Activated CD8-positive, alpha-beta T cell treated with anti-CD3 and anti-CD28 coated beads for 36 hours (primary cell): ENCODE measurements around the gene BAIAP2L2. TPM values are rescaled to one million over a fixed set of nuclear protein-coding genes. Genes with fewer than 3 reads are reported as not detected.

ENCODE experiments used
- ATAC-seq: fragments of 200-7000 bp; cut with Tn5 transposase; one replicate; pipeline ENCODE4 v1.10.0; 2021; ENCODE audit warnings: mild to moderate bottlenecking, moderate library complexity
- CTCF ChIA-PET: fragments of 350-600 bp; sonication (Branson Sonifier 250); formaldehyde crosslinking; loops from one replicate; lab custom pipeline; 2021; ENCODE audit warnings: antibody characterized with exemption; lab: Charles Lee
- POLR2A ChIA-PET: fragments of 350-600 bp; sonication (Branson Sonifier 250); formaldehyde crosslinking; loops from one replicate; lab custom pipeline; 2021; ENCODE audit warnings: antibody characterized with exemption; lab: Charles Lee
- DNase-seq: peaks from one replicate; pipeline ENCODE4 v3.0.0-alpha.2; 2020
- H3K27ac Mint-ChIP-seq: one replicate; pipeline ENCODE4 v1.8.0; 2021; ENCODE audit warnings: mild to moderate bottlenecking, mixed read lengths
- H3K27me3 Mint-ChIP-seq: one replicate; pipeline ENCODE4 v1.8.0; 2021; ENCODE audit warnings: mixed read lengths
- H3K36me3 Mint-ChIP-seq: one replicate; pipeline ENCODE4 v1.8.0; 2021; ENCODE audit warnings: low read depth, mixed read lengths
- H3K4me1 Mint-ChIP-seq: one replicate; pipeline ENCODE4 v1.8.0; 2021; ENCODE audit warnings: low read depth, mixed read lengths
- H3K4me3 Mint-ChIP-seq: one replicate; pipeline ENCODE4 v1.8.0; 2021; ENCODE audit warnings: mild to moderate bottlenecking, moderate library complexity, mixed read lengths
- H3K9me3 Mint-ChIP-seq: one replicate; pipeline ENCODE4 v1.8.0; 2021; ENCODE audit warnings: mixed read lengths
- intact Hi-C: fragments of 100-400 bp; cut with micrococcal nuclease; formaldehyde crosslinking; loops from one replicate; pipeline ENCODE4 v1.10.0; 2022
- total RNA-seq, 2 experiments: library from RNA; stranded (reverse); gene quantifications; one replicate each; pipeline ENCODE4 v1.2.3, GENCODE V29; 2021
- TF ChIP-seq, protein P1 (sequence below): fragments of 200-600 bp; IDR thresholded peaks from one replicate; pipeline ENCODE4 v1.8.0; 2022; ENCODE audit warnings: antibody characterized with exemption, mild to moderate bottlenecking

Gene BAIAP2L2
- total RNA-seq, 2 experiments from 2014 or later, result 0.61 to 0.67 TPM

DNA sequence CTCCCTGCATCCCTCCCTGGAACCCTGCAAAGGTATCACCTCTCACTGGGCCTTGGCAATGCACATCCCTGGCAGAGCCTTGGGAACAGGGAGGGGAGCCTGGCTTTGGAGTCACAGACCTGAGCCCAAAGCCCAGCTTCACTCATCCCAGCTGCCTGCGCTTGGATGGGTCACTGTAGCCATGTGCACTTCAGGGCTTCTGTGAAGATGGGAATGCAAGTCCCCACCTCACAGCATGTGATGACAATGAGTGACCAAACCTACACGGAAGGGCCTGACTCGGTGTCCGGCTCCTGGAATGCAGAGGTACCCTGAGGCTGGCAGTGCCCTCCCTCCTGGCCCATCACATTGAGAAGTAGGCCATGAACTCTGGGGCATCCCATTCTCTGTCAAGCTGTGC, 22.8 kb upstream of the BAIAP2L2 start:
- Mint-ChIP-seq H3K9me3 (no peaks in the 10 kb centered on the region), H3K36me3 (peaks cover 4% of the 10 kb centered on the region), H3K4me3 (no peak overlapping the region), H3K27ac (no peak overlapping the region), H3K4me1 (no peaks in the 10 kb centered on the region), H3K27me3 (no peaks in the 10 kb centered on the region)
- ATAC-seq, result no peak
- intact Hi-C loops, result no loop called here
- TF ChIP-seq, protein P1, sequence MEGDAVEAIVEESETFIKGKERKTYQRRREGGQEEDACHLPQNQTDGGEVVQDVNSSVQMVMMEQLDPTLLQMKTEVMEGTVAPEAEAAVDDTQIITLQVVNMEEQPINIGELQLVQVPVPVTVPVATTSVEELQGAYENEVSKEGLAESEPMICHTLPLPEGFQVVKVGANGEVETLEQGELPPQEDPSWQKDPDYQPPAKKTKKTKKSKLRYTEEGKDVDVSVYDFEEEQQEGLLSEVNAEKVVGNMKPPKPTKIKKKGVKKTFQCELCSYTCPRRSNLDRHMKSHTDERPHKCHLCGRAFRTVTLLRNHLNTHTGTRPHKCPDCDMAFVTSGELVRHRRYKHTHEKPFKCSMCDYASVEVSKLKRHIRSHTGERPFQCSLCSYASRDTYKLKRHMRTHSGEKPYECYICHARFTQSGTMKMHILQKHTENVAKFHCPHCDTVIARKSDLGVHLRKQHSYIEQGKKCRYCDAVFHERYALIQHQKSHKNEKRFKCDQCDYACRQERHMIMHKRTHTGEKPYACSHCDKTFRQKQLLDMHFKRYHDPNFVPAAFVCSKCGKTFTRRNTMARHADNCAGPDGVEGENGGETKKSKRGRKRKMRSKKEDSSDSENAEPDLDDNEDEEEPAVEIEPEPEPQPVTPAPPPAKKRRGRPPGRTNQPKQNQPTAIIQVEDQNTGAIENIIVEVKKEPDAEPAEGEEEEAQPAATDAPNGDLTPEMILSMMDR, result no peak
- no peak for DNase-seq
- CTCF ChIA-PET, result interaction anchor here (0.9 kb wide), 1 partner anchor 19 kb away, joined by 3 read pairs; no protein-coding TSS in a partner anchor
- POLR2A ChIA-PET, result no interaction called here

DNA sequence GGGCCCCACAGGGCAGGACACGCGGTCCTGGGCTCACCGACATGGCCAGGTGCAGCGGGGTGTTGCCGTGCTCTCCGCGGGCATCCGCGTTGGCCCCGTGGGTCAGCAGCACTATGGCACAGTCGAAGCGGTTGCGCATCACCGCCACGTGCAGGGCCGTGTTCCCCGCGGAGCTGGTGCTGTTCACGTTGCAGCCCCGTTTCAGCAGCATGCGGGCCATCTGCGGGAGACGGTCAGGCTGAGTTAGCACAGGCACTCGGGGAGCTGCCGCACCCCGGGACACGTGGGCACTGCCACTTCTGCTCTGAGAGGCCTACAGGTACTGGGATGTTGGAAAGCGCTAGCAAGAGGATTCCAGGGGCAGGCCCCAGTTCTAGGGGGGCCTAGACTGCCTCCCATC, 22.3 kb upstream of the BAIAP2L2 start:
- ChIA-PET CTCF (no interaction called here), POLR2A (interaction anchor here (0.5 kb wide), 1 partner anchor 87 kb away, joined by 3 read pairs; no protein-coding TSS in a partner anchor)
- ATAC-seq, result no peak
- TF ChIP-seq, protein P1, result no peak
- no peaks in the 10 kb centered on the region for H3K27me3 Mint-ChIP-seq
- peaks cover 4% of the 10 kb centered on the region for H3K36me3 Mint-ChIP-seq
- H3K9me3 Mint-ChIP-seq, result no peaks in the 10 kb centered on the region
- intact Hi-C loops, result no loop called here
- no peak for DNase-seq
- no peak overlapping the region for H3K27ac Mint-ChIP-seq
- no peaks in the 10 kb centered on the region for H3K4me1 Mint-ChIP-seq
- H3K4me3 Mint-ChIP-seq, result no peak overlapping the region

DNA sequence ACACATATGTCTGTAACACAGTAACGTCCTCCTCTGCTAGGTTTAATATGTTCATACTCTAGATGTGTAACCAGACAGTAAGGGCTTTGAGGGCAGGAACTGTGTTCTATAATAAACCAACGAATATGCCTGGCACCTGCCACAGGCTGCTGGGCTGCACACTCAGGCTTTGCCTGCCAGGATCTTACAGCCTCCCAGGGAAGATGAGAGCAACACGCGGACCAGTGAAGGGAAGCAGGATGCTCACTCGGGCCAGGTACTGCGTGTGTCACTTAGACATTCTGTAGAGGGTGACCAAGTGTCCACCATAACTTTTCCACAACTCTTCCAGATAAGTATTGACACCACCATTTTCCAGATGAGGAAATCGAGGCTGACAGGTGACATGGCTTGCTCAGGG, 21.7 kb upstream of the BAIAP2L2 start:
- DNase-seq (no peak), ATAC-seq (no peak)
- no peaks in the 10 kb centered on the region for H3K4me1 Mint-ChIP-seq
- intact Hi-C loops, result no loop called here
- no peaks in the 10 kb centered on the region for H3K27me3 Mint-ChIP-seq
- no peak overlapping the region for H3K4me3 Mint-ChIP-seq
- TF ChIP-seq, protein P1, result no peak
- H3K27ac Mint-ChIP-seq, result no peak overlapping the region
- H3K9me3 Mint-ChIP-seq, result no peaks in the 10 kb centered on the region
- H3K36me3 Mint-ChIP-seq, result peaks cover 4% of the 10 kb centered on the region
- POLR2A ChIA-PET, result interaction anchor here (0.9 kb wide), 1 partner anchor 26 kb away, joined by 3 read pairs; no protein-coding TSS in a partner anchor
- CTCF ChIA-PET, result no interaction called here

DNA sequence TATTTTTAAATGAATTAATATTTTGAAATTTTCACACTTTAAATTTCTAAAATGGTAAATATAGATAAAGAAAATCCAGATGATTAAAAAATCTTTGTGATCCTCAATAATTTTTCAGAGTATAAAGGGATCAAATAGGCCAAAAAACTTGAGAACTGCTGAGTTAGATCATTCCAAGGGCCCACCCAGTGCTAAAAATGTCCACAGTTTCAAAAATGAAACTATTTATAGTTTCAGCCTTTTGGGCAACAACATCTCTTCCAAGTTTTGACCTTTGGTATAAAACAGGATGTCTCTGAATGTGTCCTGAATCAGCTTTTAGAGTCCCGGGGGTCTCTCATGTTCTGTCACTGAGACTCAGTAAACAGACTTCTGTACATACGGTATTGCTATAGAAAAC, 20.9 kb upstream of the BAIAP2L2 start:
- no peaks in the 10 kb centered on the region for H3K4me1 Mint-ChIP-seq
- ATAC-seq (no peak), DNase-seq (no peak)
- TF ChIP-seq, protein P1, result no peak
- intact Hi-C loops, result no loop called here
- CTCF ChIA-PET, result no interaction called here
- POLR2A ChIA-PET, result interaction anchor here (0.9 kb wide), 1 partner anchor 25 kb away, joined by 3 read pairs; no protein-coding TSS in a partner anchor
- H3K27ac Mint-ChIP-seq, result no peak overlapping the region
- no peaks in the 10 kb centered on the region for H3K27me3 Mint-ChIP-seq
- no peak overlapping the region for H3K4me3 Mint-ChIP-seq
- no peaks in the 10 kb centered on the region for H3K9me3 Mint-ChIP-seq
- H3K36me3 Mint-ChIP-seq, result peaks cover 4% of the 10 kb centered on the region

DNA sequence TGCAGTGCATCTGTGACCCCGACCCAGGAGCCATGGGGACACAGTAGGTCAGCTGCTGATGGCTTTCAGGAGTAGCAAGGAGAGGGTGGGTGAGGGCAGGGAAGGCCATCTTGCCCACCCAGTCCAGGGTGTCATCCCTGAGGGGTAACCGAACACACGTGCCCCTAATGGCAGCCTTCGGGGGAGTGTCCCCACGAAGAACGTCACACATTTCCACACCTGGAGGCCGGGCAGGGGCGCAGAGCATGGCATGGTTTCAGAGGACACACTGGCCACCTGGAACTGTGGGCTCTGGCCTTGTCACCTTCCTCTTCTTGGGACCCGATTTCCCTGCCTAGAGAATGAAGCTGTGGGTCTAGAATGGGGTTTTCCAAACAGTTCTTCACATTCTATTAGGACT, 19.4 kb upstream of the BAIAP2L2 start:
- ChIA-PET CTCF (interaction anchor here (1.4 kb wide), 1 partner anchor 15 kb away, joined by 5 read pairs; no protein-coding TSS in a partner anchor), POLR2A (no interaction called here)
- no peak overlapping the region for H3K4me3 Mint-ChIP-seq
- no peaks in the 10 kb centered on the region for H3K4me1 Mint-ChIP-seq
- intact Hi-C loops, result no loop called here
- no peaks in the 10 kb centered on the region for H3K27me3 Mint-ChIP-seq
- ATAC-seq (no peak), DNase-seq (no peak)
- no peaks in the 10 kb centered on the region for H3K9me3 Mint-ChIP-seq
- peaks cover 2% of the 10 kb centered on the region for H3K36me3 Mint-ChIP-seq
- TF ChIP-seq, protein P1, result no peak
- H3K27ac Mint-ChIP-seq, result no peak overlapping the region
